SK-N-SH (cell line): ENCODE data around the gene SMAP1. TPM values are rescaled to one million over a fixed set of nuclear protein-coding genes. Genes with fewer than 3 reads are reported as not detected.

Experiments used
- CHD2 ChIP-seq: fragments of 150-350 bp; IDR thresholded peaks from 2 replicates; pipeline ENCODE4 v1.6.1; 2018; ENCODE audit warnings: low read length; ENCODE audit not compliant: partially characterized antibody
- EP300 ChIP-seq, 2 experiments: IDR thresholded peaks; 2 replicates each; pipeline versions ENCODE4 v1.4.0 to v1.6.1; 2012; ENCODE audit warnings: borderline replicate concordance in 1 of 2, low read depth in 1 of 2, low read length in 1 of 2
- NRF1 ChIP-seq: IDR thresholded peaks from 2 replicates; pipeline ENCODE4 v1.6.1; 2012; ENCODE audit warnings: low read depth, mild to moderate bottlenecking, low read length
- polyA plus RNA-seq, 3 experiments: library from polyadenylated mRNA; depleted of rRNA; stranded (reverse); fragments of >200 nt; gene quantifications; 2 replicates each; pipeline ENCODE4 v1.2.3, GENCODE V29; 2012

SMAP1 gene
- polyA plus RNA-seq, 1 of the 3 experiments (the other 2 are of a cell fraction) = 12.6 TPM

DNA sequence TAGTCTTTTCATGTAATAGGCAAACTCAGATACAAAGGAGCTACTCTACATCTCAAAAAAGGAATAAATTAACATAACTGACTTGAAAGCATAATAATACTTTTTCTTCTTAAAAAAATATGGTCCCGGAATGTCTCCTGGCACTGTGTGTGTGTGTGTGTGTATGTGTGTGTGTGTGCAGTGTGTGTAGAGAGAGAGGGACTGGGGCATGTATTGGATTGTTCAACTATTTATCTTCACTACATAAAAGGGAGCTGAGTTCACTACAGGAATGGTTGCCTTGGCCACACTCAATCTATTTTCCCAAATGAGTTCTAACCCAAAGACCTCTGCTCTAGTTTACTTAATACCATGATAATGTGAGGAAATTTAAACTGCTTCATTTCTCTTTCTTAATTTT is 238.1 kb downstream of the SMAP1 start (continued):
- TF ChIP-seq NRF1 (no peak), EP300 (IDR thresholded peaks at IDR 0.05; ENCODE audit: borderline replicate concordance in 1 of 2, low read depth in 1 of 2, low read length in 1 of 2) (no peak), CHD2 (no peak)

Other genes with a start within 250 kb of the SMAP1 start
- 8.6 and 11.5 TPM in 2 replicates for gene SDHAF4, start 101.0 kb upstream of the SMAP1 start, polyA plus RNA-seq (2012; rRNA removed)